IMR-90 (cell line): ENCODE results near the gene C1orf159.

Experiments
- CHD1 ChIP-seq: IDR thresholded peaks from 2 replicates; pipeline ENCODE4 v1.6.1; 2012; ENCODE audit warnings: low read depth, low read length, improper control_type of control experiment
- FOS ChIP-seq: fragments of 150-350 bp; IDR thresholded peaks from 2 replicates; pipeline ENCODE4 v1.6.1; 2016; ENCODE audit warnings: low read depth, low read length
- MAZ ChIP-seq: IDR thresholded peaks from 2 replicates; pipeline ENCODE4 v1.6.1; 2012; ENCODE audit warnings: low read depth, mild to moderate bottlenecking, low read length, improper control_type of control experiment, moderate library complexity, borderline replicate concordance
- NFE2L2 ChIP-seq: fragments of 150-350 bp; IDR thresholded peaks from 2 replicates; pipeline ENCODE4 v1.6.1; 2016; ENCODE audit warnings: low read depth, mild to moderate bottlenecking, low read length
- POLR2A ChIP-seq: IDR thresholded peaks from 2 replicates; pipeline ENCODE4 v1.6.1; 2012; ENCODE audit warnings: mild to moderate bottlenecking, low read depth, low read length
- RAD21 ChIP-seq: IDR thresholded peaks from 2 replicates; pipeline ENCODE4 v1.6.1; 2012; ENCODE audit warnings: low read length, improper control_type of control experiment
- RFX5 ChIP-seq: IDR thresholded peaks from 2 replicates; pipeline ENCODE4 v1.8.0; 2012; ENCODE audit warnings: low read depth, mild to moderate bottlenecking, low read length, moderate library complexity
- TF ChIP-seq, protein P1 (sequence below): conservative IDR thresholded peaks from 2 replicates; pipeline ENCODE4 v1.5.1; 2012; ENCODE audit warnings: mild to moderate bottlenecking, low read depth, low read length, improper control_type of control experiment
- TF ChIP-seq, protein P2 (sequence below): fragments of 150-350 bp; IDR thresholded peaks from 2 replicates; pipeline ENCODE4 v1.6.1; 2016; ENCODE audit warnings: low read depth, mild to moderate bottlenecking, low read length, moderate library complexity, borderline replicate concordance

DNA sequence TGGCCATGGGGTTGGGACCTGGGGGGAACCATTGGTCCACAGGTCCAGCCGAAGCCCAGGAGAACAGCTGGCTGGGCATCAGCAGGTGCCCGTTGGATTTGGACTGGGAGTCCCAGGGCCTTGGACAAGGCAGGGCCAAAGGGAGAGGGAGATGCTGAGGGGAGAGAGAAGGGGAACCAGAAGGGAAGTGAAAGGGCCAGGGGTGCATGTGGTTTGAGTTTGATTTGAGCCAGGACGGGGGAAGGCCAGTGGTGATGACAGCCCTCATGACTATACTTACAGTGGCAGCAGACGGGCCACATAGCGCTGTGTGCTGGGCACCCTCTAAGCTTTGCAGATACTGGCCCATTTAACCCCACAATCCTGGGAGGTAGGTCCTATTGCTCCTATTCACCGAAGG lies 77.2 kb downstream of the C1orf159 start:
- TF ChIP-seq, protein P1, sequence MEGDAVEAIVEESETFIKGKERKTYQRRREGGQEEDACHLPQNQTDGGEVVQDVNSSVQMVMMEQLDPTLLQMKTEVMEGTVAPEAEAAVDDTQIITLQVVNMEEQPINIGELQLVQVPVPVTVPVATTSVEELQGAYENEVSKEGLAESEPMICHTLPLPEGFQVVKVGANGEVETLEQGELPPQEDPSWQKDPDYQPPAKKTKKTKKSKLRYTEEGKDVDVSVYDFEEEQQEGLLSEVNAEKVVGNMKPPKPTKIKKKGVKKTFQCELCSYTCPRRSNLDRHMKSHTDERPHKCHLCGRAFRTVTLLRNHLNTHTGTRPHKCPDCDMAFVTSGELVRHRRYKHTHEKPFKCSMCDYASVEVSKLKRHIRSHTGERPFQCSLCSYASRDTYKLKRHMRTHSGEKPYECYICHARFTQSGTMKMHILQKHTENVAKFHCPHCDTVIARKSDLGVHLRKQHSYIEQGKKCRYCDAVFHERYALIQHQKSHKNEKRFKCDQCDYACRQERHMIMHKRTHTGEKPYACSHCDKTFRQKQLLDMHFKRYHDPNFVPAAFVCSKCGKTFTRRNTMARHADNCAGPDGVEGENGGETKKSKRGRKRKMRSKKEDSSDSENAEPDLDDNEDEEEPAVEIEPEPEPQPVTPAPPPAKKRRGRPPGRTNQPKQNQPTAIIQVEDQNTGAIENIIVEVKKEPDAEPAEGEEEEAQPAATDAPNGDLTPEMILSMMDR, result no peak
- no peak for TF ChIP-seq FOS
- no peak for TF ChIP-seq POLR2A
- TF ChIP-seq, protein P2, sequence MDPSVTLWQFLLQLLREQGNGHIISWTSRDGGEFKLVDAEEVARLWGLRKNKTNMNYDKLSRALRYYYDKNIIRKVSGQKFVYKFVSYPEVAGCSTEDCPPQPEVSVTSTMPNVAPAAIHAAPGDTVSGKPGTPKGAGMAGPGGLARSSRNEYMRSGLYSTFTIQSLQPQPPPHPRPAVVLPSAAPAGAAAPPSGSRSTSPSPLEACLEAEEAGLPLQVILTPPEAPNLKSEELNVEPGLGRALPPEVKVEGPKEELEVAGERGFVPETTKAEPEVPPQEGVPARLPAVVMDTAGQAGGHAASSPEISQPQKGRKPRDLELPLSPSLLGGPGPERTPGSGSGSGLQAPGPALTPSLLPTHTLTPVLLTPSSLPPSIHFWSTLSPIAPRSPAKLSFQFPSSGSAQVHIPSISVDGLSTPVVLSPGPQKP, result no peak
- TF ChIP-seq RAD21, result no peak
- TF ChIP-seq RFX5, result no peak
- TF ChIP-seq NFE2L2, result no peak
- TF ChIP-seq MAZ, result no peak
- TF ChIP-seq CHD1, result no peak
